Measurements from ENCODE around the gene THRB.

The THRB gene

GRCh38 chr3:24505691-24506550 lies 11.3 kb upstream of the THRB start:
- Histone ChIP-seq H3K36me3 (ENCODE audit: control insufficient read depth, insufficient read depth, low read length) (no peaks in the 10 kb centered on the region), H2AK5ac (ENCODE audit: low read length) (no peak overlapping the region), H3K79me2 (ENCODE audit: control insufficient read depth, insufficient read depth, low read length) (no peaks in the 10 kb centered on the region), H3K79me1 (ENCODE audit: low read length) (no peaks in the 10 kb centered on the region), H3K27ac (ENCODE audit: low read depth, low read length) (no peak overlapping the region), H3K4me2 (ENCODE audit: low read length) (no peak overlapping the region), H3K23ac (ENCODE audit: low read length) (no peak overlapping the region), H2BK120ac (ENCODE audit: low read depth, low read length) (no peak overlapping the region), H3K4ac (ENCODE audit: low read depth, low read length) (no peak overlapping the region), H2BK5ac (ENCODE audit: low read length) (no peak overlapping the region), H2BK15ac (replicated peaks; ENCODE audit: low read depth) (no peak overlapping the region), H4K8ac (ENCODE audit: low read depth, low read length) (no peak overlapping the region), H4K5ac (ENCODE audit: low read length) (no peak overlapping the region), H3K9ac (ENCODE audit: low read length) (no peak overlapping the region), H3K18ac (ENCODE audit: low read length) (no peak overlapping the region), H3K4me1 (ENCODE audit: control insufficient read depth, low read depth, low read length) (no peaks in the 10 kb centered on the region), H3K56ac (ENCODE audit: low read length) (no peak overlapping the region), H3K27me3 (ENCODE audit: insufficient read depth, low read length, poor library complexity) (no peaks in the 10 kb centered on the region), H3K4me3 (ENCODE audit: low read length) (no peak overlapping the region)
- DNase-seq = no peak
- no CpG with 5 or more reads among the region's 7 CpGs for WGBS (ENCODE audit: extremely low coverage, insufficient coverage, low lambda C conversion rate)

- Histone ChIP-seq H3K56ac (ENCODE audit: low read length) (no peak overlapping the region), H3K4ac (ENCODE audit: low read depth, low read length) (no peak overlapping the region), H3K27ac (ENCODE audit: low read depth, low read length) (no peak overlapping the region), H3K9ac (ENCODE audit: low read length) (no peak overlapping the region), H4K8ac (ENCODE audit: low read depth, low read length) (no peak overlapping the region), H3K79me2 (ENCODE audit: control insufficient read depth, insufficient read depth, low read length) (no peaks in the 10 kb centered on the region), H3K23ac (ENCODE audit: low read length) (no peak overlapping the region), H3K18ac (ENCODE audit: low read length) (no peak overlapping the region), H2BK15ac (replicated peaks; ENCODE audit: low read depth) (no peak overlapping the region), H3K79me1 (ENCODE audit: low read length) (no peaks in the 10 kb centered on the region), H2BK120ac (ENCODE audit: low read depth, low read length) (no peak overlapping the region), H3K4me2 (ENCODE audit: low read length) (no peak overlapping the region), H3K27me3 (ENCODE audit: insufficient read depth, low read length, poor library complexity) (no peaks in the 10 kb centered on the region), H3K4me3 (ENCODE audit: low read length) (no peak overlapping the region), H2AK5ac (ENCODE audit: low read length) (no peak overlapping the region), H2BK5ac (ENCODE audit: low read length) (no peak overlapping the region), H3K36me3 (ENCODE audit: control insufficient read depth, insufficient read depth, low read length) (no peaks in the 10 kb centered on the region), H4K5ac (ENCODE audit: low read length) (no peak overlapping the region), H3K4me1 (ENCODE audit: control insufficient read depth, low read depth, low read length) (no peaks in the 10 kb centered on the region)
- DNase-seq = no peak
Measured at GRCh38 chr3:24504772-24505171, 10.1 kb upstream of the THRB start.

GRCh38 chr3:24503616-24504113 lies 9.0 kb upstream of the THRB start:
- Histone ChIP-seq H3K18ac (ENCODE audit: low read length) (no peak overlapping the region), H3K27me3 (ENCODE audit: insufficient read depth, low read length, poor library complexity) (no peaks in the 10 kb centered on the region), H3K4me2 (ENCODE audit: low read length) (no peak overlapping the region), H3K79me2 (ENCODE audit: control insufficient read depth, insufficient read depth, low read length) (no peaks in the 10 kb centered on the region), H4K8ac (ENCODE audit: low read depth, low read length) (no peak overlapping the region), H3K4ac (ENCODE audit: low read depth, low read length) (no peak overlapping the region), H3K4me1 (ENCODE audit: control insufficient read depth, low read depth, low read length) (no peaks in the 10 kb centered on the region), H2BK120ac (ENCODE audit: low read depth, low read length) (no peak overlapping the region), H3K36me3 (ENCODE audit: control insufficient read depth, insufficient read depth, low read length) (no peaks in the 10 kb centered on the region), H3K9ac (ENCODE audit: low read length) (no peak overlapping the region), H2BK5ac (ENCODE audit: low read length) (no peak overlapping the region), H3K4me3 (ENCODE audit: low read length) (no peak overlapping the region), H3K79me1 (ENCODE audit: low read length) (no peaks in the 10 kb centered on the region), H2BK15ac (replicated peaks; ENCODE audit: low read depth) (no peak overlapping the region), H4K5ac (ENCODE audit: low read length) (no peak overlapping the region), H3K23ac (ENCODE audit: low read length) (no peak overlapping the region), H2AK5ac (ENCODE audit: low read length) (no peak overlapping the region), H3K56ac (ENCODE audit: low read length) (no peak overlapping the region), H3K27ac (ENCODE audit: low read depth, low read length) (no peak overlapping the region)
- DNase-seq = no peak
- WGBS (ENCODE audit: extremely low coverage, insufficient coverage, low lambda C conversion rate) = no CpG with 5 or more reads among the region's 3 CpGs

GRCh38 chr3:24502690-24503089 lies 8.0 kb upstream of the THRB start:
- no peak overlapping the region for H2BK15ac ChIP-seq (replicated peaks; ENCODE audit: low read depth)
- no peak overlapping the region for H3K56ac ChIP-seq (ENCODE audit: low read length)
- H3K79me1 ChIP-seq (ENCODE audit: low read length) = no peaks in the 10 kb centered on the region
- no CpG with 5 or more reads among the region's 1 CpG for WGBS (ENCODE audit: extremely low coverage, insufficient coverage, low lambda C conversion rate)
- H2BK120ac ChIP-seq (ENCODE audit: low read depth, low read length) = no peak overlapping the region
- H3K79me2 ChIP-seq (ENCODE audit: control insufficient read depth, insufficient read depth, low read length) = no peaks in the 10 kb centered on the region
- no peaks in the 10 kb centered on the region for H3K36me3 ChIP-seq (ENCODE audit: control insufficient read depth, insufficient read depth, low read length)
- no peak overlapping the region for H3K23ac ChIP-seq (ENCODE audit: low read length)
- H3K27ac ChIP-seq (ENCODE audit: low read depth, low read length) = no peak overlapping the region
- no peaks in the 10 kb centered on the region for H3K27me3 ChIP-seq (ENCODE audit: insufficient read depth, low read length, poor library complexity)
- H3K18ac ChIP-seq (ENCODE audit: low read length) = no peak overlapping the region
- H2BK5ac ChIP-seq (ENCODE audit: low read length) = no peak overlapping the region
- H3K4me1 ChIP-seq (ENCODE audit: control insufficient read depth, low read depth, low read length) = peaks cover 2% of the 10 kb centered on the region
- no peak overlapping the region for H3K9ac ChIP-seq (ENCODE audit: low read length)
- no peak overlapping the region for H2AK5ac ChIP-seq (ENCODE audit: low read length)
- no peak overlapping the region for H4K8ac ChIP-seq (ENCODE audit: low read depth, low read length)
- no peak overlapping the region for H3K4me2 ChIP-seq (ENCODE audit: low read length)
- H4K5ac ChIP-seq (ENCODE audit: low read length) = no peak overlapping the region
- H3K4me3 ChIP-seq (ENCODE audit: low read length) = no peak overlapping the region
- DNase-seq = no peak
- H3K4ac ChIP-seq (ENCODE audit: low read depth, low read length) = no peak overlapping the region

DNA sequence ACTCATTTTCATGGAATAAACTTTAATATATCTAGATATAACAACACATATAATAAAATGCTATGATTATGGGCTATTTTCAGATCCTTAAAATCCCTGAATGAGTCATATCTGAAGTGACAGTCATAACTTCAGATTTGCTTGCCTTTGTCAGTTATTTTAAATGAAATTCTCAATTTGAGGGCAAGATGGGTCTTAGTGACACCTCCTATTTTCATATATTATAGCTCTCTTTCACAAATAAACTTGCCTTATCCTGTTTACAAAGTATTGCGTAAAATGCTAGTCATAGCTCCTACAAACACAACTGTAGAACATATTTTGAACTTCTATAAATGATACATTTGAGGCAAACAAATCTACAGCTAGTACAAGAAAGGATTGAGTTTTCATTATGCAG lies 6.2 kb upstream of the THRB start:
- no CpG with 5 or more reads among the region's 1 CpG for WGBS (ENCODE audit: extremely low coverage, insufficient coverage, low lambda C conversion rate)
- no peak overlapping the region for H3K4ac ChIP-seq (ENCODE audit: low read depth, low read length)
- no peak overlapping the region for H2BK15ac ChIP-seq (replicated peaks; ENCODE audit: low read depth)
- H3K79me1 ChIP-seq (ENCODE audit: low read length) = no peaks in the 10 kb centered on the region
- H3K23ac ChIP-seq (ENCODE audit: low read length) = no peak overlapping the region
- H3K36me3 ChIP-seq (ENCODE audit: control insufficient read depth, insufficient read depth, low read length) = no peaks in the 10 kb centered on the region
- no peak overlapping the region for H3K27ac ChIP-seq (ENCODE audit: low read depth, low read length)
- H4K5ac ChIP-seq (ENCODE audit: low read length) = no peak overlapping the region
- no peak overlapping the region for H3K56ac ChIP-seq (ENCODE audit: low read length)
- no peak overlapping the region for H3K4me3 ChIP-seq (ENCODE audit: low read length)
- no peak overlapping the region for H2AK5ac ChIP-seq (ENCODE audit: low read length)
- H2BK5ac ChIP-seq (ENCODE audit: low read length) = no peak overlapping the region
- no peak overlapping the region for H4K8ac ChIP-seq (ENCODE audit: low read depth, low read length)
- H3K4me1 ChIP-seq (ENCODE audit: control insufficient read depth, low read depth, low read length) = peaks cover 2% of the 10 kb centered on the region
- H2BK120ac ChIP-seq (ENCODE audit: low read depth, low read length) = no peak overlapping the region
- no peaks in the 10 kb centered on the region for H3K79me2 ChIP-seq (ENCODE audit: control insufficient read depth, insufficient read depth, low read length)
- H3K18ac ChIP-seq (ENCODE audit: low read length) = no peak overlapping the region
- H3K4me2 ChIP-seq (ENCODE audit: low read length) = no peak overlapping the region
- no peak for DNase-seq
- H3K27me3 ChIP-seq (ENCODE audit: insufficient read depth, low read length, poor library complexity) = no peaks in the 10 kb centered on the region
- H3K9ac ChIP-seq (ENCODE audit: low read length) = no peak overlapping the region

- no peak overlapping the region for H2BK120ac ChIP-seq (ENCODE audit: low read depth, low read length)
- no peaks in the 10 kb centered on the region for H3K36me3 ChIP-seq (ENCODE audit: control insufficient read depth, insufficient read depth, low read length)
- no peak overlapping the region for H3K27ac ChIP-seq (ENCODE audit: low read depth, low read length)
- H4K5ac ChIP-seq (ENCODE audit: low read length) = no peak overlapping the region
- no peak overlapping the region for H2BK15ac ChIP-seq (replicated peaks; ENCODE audit: low read depth)
- DNase-seq = no peak
- no peaks in the 10 kb centered on the region for H3K79me2 ChIP-seq (ENCODE audit: control insufficient read depth, insufficient read depth, low read length)
- H3K18ac ChIP-seq (ENCODE audit: low read length) = no peak overlapping the region
- H3K4me2 ChIP-seq (ENCODE audit: low read length) = no peak overlapping the region
- H3K4ac ChIP-seq (ENCODE audit: low read depth, low read length) = no peak overlapping the region
- WGBS (ENCODE audit: extremely low coverage, insufficient coverage, low lambda C conversion rate) = no CpG with 5 or more reads among the region's 3 CpGs
- H3K27me3 ChIP-seq (ENCODE audit: insufficient read depth, low read length, poor library complexity) = no peaks in the 10 kb centered on the region
- no peak overlapping the region for H3K23ac ChIP-seq (ENCODE audit: low read length)
- no peak overlapping the region for H3K4me3 ChIP-seq (ENCODE audit: low read length)
- peaks cover 2% of the 10 kb centered on the region for H3K4me1 ChIP-seq (ENCODE audit: control insufficient read depth, low read depth, low read length)
- H2BK5ac ChIP-seq (ENCODE audit: low read length) = no peak overlapping the region
- H3K56ac ChIP-seq (ENCODE audit: low read length) = no peak overlapping the region
- H3K79me1 ChIP-seq (ENCODE audit: low read length) = no peaks in the 10 kb centered on the region
- H2AK5ac ChIP-seq (ENCODE audit: low read length) = no peak overlapping the region
- no peak overlapping the region for H3K9ac ChIP-seq (ENCODE audit: low read length)
- H4K8ac ChIP-seq (ENCODE audit: low read depth, low read length) = no peak overlapping the region
Measured at GRCh38 chr3:24499991-24500390, 5.3 kb upstream of the THRB start.
